HepG2 (cell line): ENCODE data around the gene CHAF1B. TPM values are rescaled to one million over a fixed set of nuclear protein-coding genes. Genes with fewer than 3 reads are reported as not detected.
A peak's percentile ranks its signal among the peaks of the same experiment; 100 is the strongest.

Experiments used
- BORCS8-MEF2B ChIP-seq: sonication (generic); formaldehyde crosslinking; IDR thresholded peaks from 2 replicates; pipeline ENCODE4 v1.8.0; 2022; ENCODE audit warnings: mild to moderate bottlenecking, missing genetic modification reagents
- CCDC6 ChIP-seq: sonication (generic); formaldehyde crosslinking; IDR thresholded peaks from 2 replicates; pipeline ENCODE4 v1.8.1; 2022; ENCODE audit warnings: mild to moderate bottlenecking, missing genetic modification reagents, moderate library complexity
- DR1 ChIP-seq: sonication (generic); formaldehyde crosslinking; IDR thresholded peaks from 2 replicates; pipeline ENCODE4 v1.8.0; 2021; ENCODE audit warnings: mild to moderate bottlenecking, missing genetic modification reagents, inconsistent platforms
- HNRNPLL ChIP-seq: fragments of 200-400 bp; formaldehyde crosslinking; IDR thresholded peaks from 2 replicates; pipeline ENCODE4 v1.6.1; 2017; ENCODE audit warnings: mild to moderate bottlenecking, low read depth, low read length; ENCODE audit not compliant: poor library complexity, severe bottlenecking
- IRX3 ChIP-seq: sonication (generic); formaldehyde crosslinking; IDR thresholded peaks from 2 replicates; pipeline ENCODE4 v1.8.1; 2023; ENCODE audit warnings: mild to moderate bottlenecking, low read depth, missing genetic modification reagents, borderline replicate concordance
- ISL2 ChIP-seq: sonication (generic); formaldehyde crosslinking; IDR thresholded peaks from 2 replicates; pipeline ENCODE4 v1.5.0; 2020; ENCODE audit warnings: missing genetic modification reagents
- KDM1A ChIP-seq: IDR thresholded peaks from 2 replicates; pipeline ENCODE4 v1.6.1; 2016; ENCODE audit warnings: missing compliant biosample characterization
- MAZ ChIP-seq, 2 experiments: sonication (generic) in 1 of 2; formaldehyde crosslinking in 1 of 2; IDR thresholded peaks; 2 replicates each; pipeline versions ENCODE4 v1.5.0 to v1.6.1; 2012 to 2020; ENCODE audit warnings: low read depth in 2 of 2, mild to moderate bottlenecking in 2 of 2, borderline replicate concordance in 1 of 2, improper control_type of control experiment in 1 of 2, low read length in 1 of 2, missing genetic modification reagents in 1 of 2, moderate library complexity in 1 of 2
- MYNN ChIP-seq: sonication (generic); formaldehyde crosslinking; IDR thresholded peaks from 2 replicates; pipeline ENCODE4 v1.4.0; 2020; ENCODE audit warnings: mild to moderate bottlenecking, low read depth, missing genetic modification reagents
- RAD21 ChIP-seq: fragments of 450-650 bp; formaldehyde crosslinking; IDR thresholded peaks from 2 replicates; pipeline ENCODE4 v1.5.0; 2020; ENCODE audit warnings: mild to moderate bottlenecking
- RELA ChIP-seq: sonication (generic); formaldehyde crosslinking; IDR thresholded peaks from 2 replicates; pipeline ENCODE4 v1.4.0; 2020; ENCODE audit warnings: missing genetic modification reagents
- SAFB2 ChIP-seq: sonication (generic); formaldehyde crosslinking; IDR thresholded peaks from 2 replicates; pipeline ENCODE4 v1.5.1; 2020; ENCODE audit warnings: missing genetic modification reagents, low read depth, mild to moderate bottlenecking, borderline replicate concordance
- SALL1 ChIP-seq: sonication (generic); formaldehyde crosslinking; IDR thresholded peaks from 2 replicates; pipeline ENCODE4 v1.8.0; 2022; ENCODE audit warnings: mild to moderate bottlenecking, missing genetic modification reagents
- SPEN ChIP-seq: sonication (generic); formaldehyde crosslinking; IDR thresholded peaks from 2 replicates; pipeline ENCODE4 v1.5.1; 2020; ENCODE audit warnings: low read depth, mild to moderate bottlenecking, missing genetic modification reagents
- YY1 ChIP-seq: IDR thresholded peaks from 2 replicates; pipeline ENCODE4 v1.6.1; 2011; ENCODE audit warnings: low read length, low read depth, moderate library complexity, mild to moderate bottlenecking; ENCODE audit not compliant: insufficient read depth, insufficient replicate concordance
- ZNF142 ChIP-seq: sonication (generic); formaldehyde crosslinking; IDR thresholded peaks from 2 replicates; pipeline ENCODE4 v1.4.0; 2020; ENCODE audit warnings: missing genetic modification reagents
- ZNF3 ChIP-seq: IDR thresholded peaks from 2 replicates; pipeline ENCODE4 v1.7.0; 2017; ENCODE audit warnings: inconsistent platforms
- polyA plus RNA-seq, 8 experiments: library from polyadenylated mRNA; depleted of rRNA in 3 of 8; stranded (reverse) in 7 of 8; unstranded in 1 of 8; fragments of >200 nt; fragmentation: Illumina TruSeq in 4 of 8; extraction: Trizol in 4 of 8; gene quantifications; 2 replicates each; pipeline versions ENCODE4 v1.2.1 to v1.2.3, GENCODE V29; 2011 to 2016; ENCODE audit warnings: low read depth in 4 of 8, missing spikeins in 1 of 8, mixed read lengths in 1 of 8; ENCODE audit not compliant: insufficient read depth in 1 of 8
- total RNA-seq, 5 experiments: library from RNA; depleted of rRNA; stranded (reverse); fragments of >200 nt; fragmentation: Illumina TruSeq; extraction: Trizol; gene quantifications; 2 replicates each; pipeline ENCODE4 v1.2.3, GENCODE V29; 2016; ENCODE audit warnings: low read depth in 1 of 5
- TF ChIP-seq, protein P1 (sequence below): sonication (generic); formaldehyde crosslinking; IDR thresholded peaks from 2 replicates; pipeline ENCODE4 v1.5.0; 2020; ENCODE audit warnings: missing genetic modification reagents
- TF ChIP-seq, protein P2 (sequence below), 2 experiments: sonication (generic) in 1 of 2; formaldehyde crosslinking in 1 of 2; IDR thresholded peaks; 2 replicates each; pipeline versions ENCODE4 v1.5.1 to v1.6.1; 2011 to 2020; ENCODE audit warnings: borderline replicate concordance in 1 of 2, low read depth in 1 of 2, low read length in 1 of 2, mild to moderate bottlenecking in 1 of 2, missing genetic modification reagents in 1 of 2, moderate library complexity in 1 of 2

The CHAF1B gene
- total and polyA plus RNA-seq, 2 of the 13 experiments (the other 11 are each of a cell fraction or from before 2014, with no cell fraction given), result 5.1 to 14.1 TPM

DNA sequence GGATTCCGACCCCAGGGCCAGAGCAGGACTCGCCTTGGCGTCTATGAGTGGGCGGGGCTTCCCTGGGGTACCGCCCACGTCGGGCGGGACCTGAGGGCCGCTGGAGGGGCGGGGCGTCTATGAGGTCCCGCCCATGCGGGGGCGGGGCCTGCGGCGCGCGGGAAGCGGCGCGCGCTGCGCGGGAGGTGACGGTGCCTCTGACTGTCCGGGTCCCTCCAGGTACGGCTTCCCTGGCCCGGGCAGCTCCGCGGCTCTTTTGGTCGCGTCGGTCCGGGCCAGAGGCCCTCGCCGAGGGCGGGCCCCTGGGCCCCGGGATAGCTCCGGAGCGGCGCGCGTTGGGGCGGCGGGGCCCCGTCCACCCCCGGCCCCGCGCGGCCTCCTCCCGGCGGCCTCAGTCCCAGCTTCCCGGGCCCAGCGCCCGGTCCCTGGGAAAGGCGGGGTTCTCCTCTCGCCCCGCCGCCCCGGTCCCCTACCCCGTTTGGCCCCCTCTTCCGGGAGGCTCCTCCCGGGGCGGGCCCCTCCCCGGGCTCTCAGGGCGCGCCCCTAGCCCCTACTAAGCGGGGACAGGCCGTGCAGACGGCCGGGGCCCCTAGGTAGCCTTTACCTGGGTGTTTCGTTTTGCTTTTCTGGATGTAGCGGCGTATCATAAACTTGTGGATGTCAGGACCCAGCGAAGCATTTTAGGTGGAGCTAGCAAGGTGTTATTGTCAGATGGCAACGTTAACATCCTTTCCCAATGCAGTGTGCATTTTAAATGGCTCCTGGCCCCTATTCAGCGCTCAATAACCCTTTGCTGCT is at the start of gene CHAF1B (continued):
- TF ChIP-seq SALL1 (CRISPR knock-in tag) (peak; percentile 46; the same call in 1 of the 2 replicates), DR1 (CRISPR knock-in tag) (peak; percentile 47; the same call in 1 of the 2 replicates), IRX3 (CRISPR knock-in tag) (no peak), SPEN (0 out of 2 replicates have a peak, but pooled peaks have one; percentile 30), CCDC6 (CRISPR knock-in tag) (no peak), KDM1A (CRISPR knock-in tag) (no peak), SAFB2 (CRISPR knock-in tag) (no peak), MYNN (no peak), ZNF3 (CRISPR knock-in tag) (no peak), BORCS8-MEF2B (no peak), RELA (CRISPR knock-in tag) (no peak), ISL2 (CRISPR knock-in tag) (no peak), ZNF142 (CRISPR knock-in tag) (0 out of 2 replicates have a peak, but pooled peaks have one; percentile 14), MAZ (IDR thresholded peaks at IDR 0.05; ENCODE audit: borderline replicate concordance, low read depth, low read length) (0 out of 2 replicates have a peak, but pooled peaks have one; percentile 53), MAZ (CRISPR knock-in tag; IDR thresholded peaks at IDR 0.05; ENCODE audit: low read depth) (no peak; the same call in 1 of the 2 replicates), YY1 (peak; percentile 12), HNRNPLL (peak; percentile 50), RAD21 (CRISPR knock-in tag) (0 out of 2 replicates have a peak, but pooled peaks have one; percentile 14)
- TF ChIP-seq, protein P1, sequence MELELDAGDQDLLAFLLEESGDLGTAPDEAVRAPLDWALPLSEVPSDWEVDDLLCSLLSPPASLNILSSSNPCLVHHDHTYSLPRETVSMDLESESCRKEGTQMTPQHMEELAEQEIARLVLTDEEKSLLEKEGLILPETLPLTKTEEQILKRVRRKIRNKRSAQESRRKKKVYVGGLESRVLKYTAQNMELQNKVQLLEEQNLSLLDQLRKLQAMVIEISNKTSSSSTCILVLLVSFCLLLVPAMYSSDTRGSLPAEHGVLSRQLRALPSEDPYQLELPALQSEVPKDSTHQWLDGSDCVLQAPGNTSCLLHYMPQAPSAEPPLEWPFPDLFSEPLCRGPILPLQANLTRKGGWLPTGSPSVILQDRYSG, result no peak
- TF ChIP-seq, protein P2, sequence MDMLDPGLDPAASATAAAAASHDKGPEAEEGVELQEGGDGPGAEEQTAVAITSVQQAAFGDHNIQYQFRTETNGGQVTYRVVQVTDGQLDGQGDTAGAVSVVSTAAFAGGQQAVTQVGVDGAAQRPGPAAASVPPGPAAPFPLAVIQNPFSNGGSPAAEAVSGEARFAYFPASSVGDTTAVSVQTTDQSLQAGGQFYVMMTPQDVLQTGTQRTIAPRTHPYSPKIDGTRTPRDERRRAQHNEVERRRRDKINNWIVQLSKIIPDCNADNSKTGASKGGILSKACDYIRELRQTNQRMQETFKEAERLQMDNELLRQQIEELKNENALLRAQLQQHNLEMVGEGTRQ (IDR thresholded peaks at IDR 0.05; ENCODE audit: low read depth, low read length), result no peak
- TF ChIP-seq, protein P2 (CRISPR knock-in tag; IDR thresholded peaks at IDR 0.05; ENCODE audit: borderline replicate concordance), result no peak
